HCT116 (cell line): Measurements from ENCODE around the gene SLC10A7. TPM values are rescaled to one million over a fixed set of nuclear protein-coding genes. Genes with fewer than 3 reads are reported as not detected.

Source experiments
- ATAC-seq: fragments of 200-7000 bp; cut with Tn5 transposase; 2 replicates; pipeline ENCODE4 v1.9.1; 2020; ENCODE audit warnings: mild to moderate bottlenecking, moderate library complexity
- BruUV-seq: library from RNA; stranded (reverse); fragments of 400-500 nt; replicated peaks from 2 replicates; lab custom pipeline; 2021; lab: Mats Ljungman, UMichigan
- CTCF ChIA-PET: fragments of 300-600 bp; sonication (Branson Sonifier 250); formaldehyde crosslinking; loops from one replicate; lab custom pipeline; 2021; ENCODE audit warnings: antibody characterized with exemption; lab: Charles Lee
- POLR2A ChIA-PET: fragments of 300-600, 350-600 bp; sonication (Branson Sonifier 250); formaldehyde crosslinking; loops from one replicate; lab custom pipeline; 2021; ENCODE audit warnings: antibody characterized with exemption; lab: Charles Lee
- RAD21 ChIA-PET, 2 experiments: fragments of 300-600 bp; sonication (Branson Sonifier 250); formaldehyde crosslinking; loops; one replicate each; lab custom pipeline; 2023; ENCODE audit warnings: low total read pairs in 2 of 2; ENCODE audit not compliant: uncharacterized antibody in 2 of 2, unreplicated experiment in 2 of 2, low non-redundant PET in 1 of 2; lab: Charles Lee
- DNase-seq: peaks from one replicate; pipeline ENCODE4 v3.0.0-alpha.2; 2010; ENCODE audit warnings: low read depth, low spot score
- H2AFZ ChIP-seq: fragments of 200-600 bp; shearing (Covaris generic), sonication (generic); 2 replicates; pipeline ENCODE4 v1.6.1; 2017; ENCODE audit warnings: low read depth, mixed run types, mixed read lengths, antibody characterized with exemption, low read length; ENCODE audit not compliant: poor library complexity, severe bottlenecking
- H3K27ac ChIP-seq: 2 replicates; pipeline ENCODE4 v1.5.1; 2012; ENCODE audit warnings: low read depth, low read length
- H3K27me3 ChIP-seq: fragments of 200-600 bp; sonication (generic); 2 replicates; pipeline ENCODE4 v1.6.1; 2016; ENCODE audit warnings: mixed run types, low read length, mixed read lengths; ENCODE audit not compliant: insufficient read depth
- H3K36me3 ChIP-seq, 2 experiments: fragments of 200-500 bp in 1 of 2; fragments of 200-600 bp in 1 of 2; sonication (Bioruptor generic) in 1 of 2; sonication (generic) in 1 of 2; 2 replicates each; pipeline versions ENCODE4 v1.5.1 to v1.6.1; 2014 to 2016; ENCODE audit warnings: low read length in 2 of 2, inconsistent platforms in 1 of 2, mixed read lengths in 1 of 2, mixed run types in 1 of 2; ENCODE audit not compliant: insufficient read depth in 2 of 2, control insufficient read depth in 1 of 2
- H3K4me1 ChIP-seq, 2 experiments: fragments of 200-600 bp in 1 of 2; sonication (generic) in 1 of 2; 2 replicates each; pipeline versions ENCODE4 v1.5.1 to v1.6.1; 2012 to 2017; ENCODE audit warnings: low read length in 2 of 2, inconsistent platforms in 1 of 2, mild to moderate bottlenecking in 1 of 2, mixed read lengths in 1 of 2, mixed run types in 1 of 2, moderate library complexity in 1 of 2; ENCODE audit not compliant: insufficient read depth in 2 of 2, control insufficient read depth in 1 of 2
- H3K4me2 ChIP-seq: fragments of 200-600 bp; sonication (generic); 2 replicates; pipeline ENCODE4 v1.6.1; 2017; ENCODE audit warnings: mixed run types, low read length, mixed read lengths
- H3K4me3 ChIP-seq, 2 experiments: fragments of 200-600 bp in 1 of 2; sonication (generic) in 1 of 2; replicated peaks in 1 of 2; 2 replicates each; pipeline ENCODE4 v1.5.1; 2011 to 2016; ENCODE audit warnings: low read length in 2 of 2, control low read depth in 1 of 2, low read depth in 1 of 2, mild to moderate bottlenecking in 1 of 2, mixed read lengths in 1 of 2, mixed run types in 1 of 2
- H3K79me2 ChIP-seq: fragments of 200-600 bp; sonication (generic); 2 replicates; pipeline ENCODE4 v1.6.1; 2017; ENCODE audit warnings: mild to moderate bottlenecking, mixed run types, low read length, moderate library complexity, mixed read lengths; ENCODE audit not compliant: insufficient read depth
- H3K9ac ChIP-seq: fragments of 200-600 bp; sonication (generic); 2 replicates; pipeline ENCODE4 v1.6.1; 2016; ENCODE audit warnings: low read length, mixed read lengths
- H3K9me2 ChIP-seq: fragments of 200-600 bp; sonication (generic), shearing (Covaris generic); 2 replicates; pipeline ENCODE4 v1.6.1; 2017; ENCODE audit warnings: mixed run types, mild to moderate bottlenecking, moderate library complexity; ENCODE audit not compliant: insufficient read depth
- H3K9me3 ChIP-seq, 2 experiments: fragments of 200-500 bp in 1 of 2; fragments of 200-600 bp in 1 of 2; sonication (Bioruptor generic) in 1 of 2; sonication (generic) in 1 of 2; 2 replicates each; pipeline ENCODE4 v1.6.1; 2014 to 2017; ENCODE audit warnings: low read length in 2 of 2, mixed read lengths in 2 of 2, inconsistent platforms in 1 of 2, low read depth in 1 of 2, mild to moderate bottlenecking in 1 of 2, mixed run types in 1 of 2, moderate library complexity in 1 of 2; ENCODE audit not compliant: control insufficient read depth in 1 of 2, insufficient read depth in 1 of 2
- H4K20me1 ChIP-seq: fragments of 200-600 bp; sonication (generic), shearing (Covaris generic); 2 replicates; pipeline ENCODE4 v1.6.1; 2017; ENCODE audit warnings: mixed run types, mild to moderate bottlenecking, moderate library complexity; ENCODE audit not compliant: insufficient read depth
- CEBPB ChIP-seq: IDR thresholded peaks from 2 replicates; pipeline ENCODE4 v1.6.1; 2012; ENCODE audit warnings: low read depth
- CTCF ChIP-seq, 3 experiments: fragments of 200-600 bp in 1 of 3; sonication (generic) in 1 of 3; IDR thresholded peaks in 2 of 3; conservative IDR thresholded peaks in 1 of 3; 2 replicates each; pipeline ENCODE4 v1.5.1; 2012 to 2017; ENCODE audit warnings: low read depth in 2 of 3, low read length in 2 of 3, antibody characterized with exemption in 1 of 3, borderline replicate concordance in 1 of 3, control low read depth in 1 of 3, mild to moderate bottlenecking in 1 of 3, mixed read lengths in 1 of 3, mixed run types in 1 of 3, moderate library complexity in 1 of 3; ENCODE audit not compliant: insufficient read depth in 1 of 3
- EGR1 ChIP-seq: IDR thresholded peaks from 2 replicates; pipeline ENCODE4 v1.6.1; 2012; ENCODE audit warnings: low read depth
- EZH2phosphoT487 ChIP-seq: fragments of 200-600 bp; IDR thresholded peaks from 2 replicates; pipeline ENCODE4 v1.6.1; 2018; ENCODE audit warnings: antibody characterized with exemption, borderline replicate concordance
- POLR2A ChIP-seq: IDR thresholded peaks from 2 replicates; pipeline ENCODE4 v1.7.0; 2011; ENCODE audit warnings: borderline replicate concordance; ENCODE audit not compliant: insufficient read depth, insufficient read length; ENCODE audit errors: extremely low read depth
- POLR2AphosphoS5 ChIP-seq: IDR thresholded peaks from 2 replicates; pipeline ENCODE4 v1.6.1; 2011; ENCODE audit warnings: mild to moderate bottlenecking, low read depth, low read length, moderate library complexity
- RAD21 ChIP-seq: IDR thresholded peaks from 2 replicates; pipeline ENCODE4 v1.6.1; 2012; ENCODE audit warnings: low read depth, mild to moderate bottlenecking
- SIN3A ChIP-seq: IDR thresholded peaks from 2 replicates; pipeline ENCODE4 v1.6.1; 2012; ENCODE audit warnings: low read depth
- ZFX ChIP-seq: fragments of 450-650 bp; IDR thresholded peaks from 2 replicates; pipeline ENCODE4 v1.6.1; 2017
- intact Hi-C: fragments of 100-400 bp; cut with micrococcal nuclease; formaldehyde crosslinking; loops from 2 replicates; pipeline ENCODE4 v1.10.0; 2022
- total RNA-seq: library from RNA; stranded (reverse); gene quantifications from one replicate; pipeline ENCODE4 v1.2.1, GENCODE V29; 2021; ENCODE audit not compliant: unreplicated experiment
- TF ChIP-seq, protein P1 (sequence below): IDR thresholded peaks from 2 replicates; pipeline ENCODE4 v1.6.1; 2012; ENCODE audit warnings: low read depth

Gene SLC10A7
- total RNA-seq, 1 experiment from 2014 or later, result 5.5 TPM

GRCh38 chr4:146524663-146525062 is 2.9 kb upstream of the SLC10A7 start (continued):
- TF ChIP-seq CEBPB (no peak), POLR2A (no peak), ZFX (no peak)

DNA sequence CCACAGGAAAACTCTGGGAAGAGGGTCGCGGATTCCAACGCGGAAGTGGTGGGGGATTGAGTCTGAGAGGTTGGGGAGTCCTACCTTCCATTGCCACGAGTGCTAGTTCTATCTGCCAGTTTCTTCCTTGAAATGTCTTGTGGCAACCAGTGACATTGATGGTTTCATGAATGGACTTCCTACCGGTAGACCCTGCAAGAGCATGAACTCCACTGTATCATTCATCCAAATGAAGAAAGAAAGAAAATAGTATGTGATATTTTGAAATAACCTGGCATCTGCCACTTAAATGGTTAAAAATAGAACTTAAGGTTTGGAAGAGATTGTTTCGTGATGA is 1.1 kb upstream of the SLC10A7 start:
- Histone ChIP-seq H3K4me2 (peak overlapping the region; percentile 99), H3K79me2 (no peaks in the 10 kb centered on the region), H3K4me3 (peak overlapping the region; percentile 83 to 85), H3K9me3 (no peaks in the 10 kb centered on the region), H3K9ac (peak overlapping the region; percentile 75), H2AFZ (peak overlapping the region; percentile 99), H3K27ac (peak overlapping the region; percentile 51; the same call in 1 of the 2 replicates), H3K9me2 (no peaks in the 10 kb centered on the region), H3K27me3 (no peaks in the 10 kb centered on the region), H4K20me1 (no peaks in the 10 kb centered on the region), H3K4me1 (peaks cover 0 to 7% of the 10 kb centered on the region in 2 experiments; a peak in 2 of 4 replicates), H3K36me3 (no peaks in the 10 kb centered on the region)
- ChIA-PET RAD21 (no interaction called here), CTCF (no interaction called here), POLR2A (no interaction called here)
- TF ChIP-seq POLR2AphosphoS5 (no peak), CTCF (IDR thresholded peaks at IDR 0.05 in 2 of 3, conservative IDR thresholded peaks at IDR 0.05 in 1 of 3; ENCODE audit: borderline replicate concordance in 1 of 3, insufficient read depth in 1 of 3, low read depth in 2 of 3, low read length in 2 of 3) (no peak), RAD21 (no peak), EZH2phosphoT487 (no peak), EGR1 (no peak), SIN3A (no peak)
- TF ChIP-seq, protein P1, sequence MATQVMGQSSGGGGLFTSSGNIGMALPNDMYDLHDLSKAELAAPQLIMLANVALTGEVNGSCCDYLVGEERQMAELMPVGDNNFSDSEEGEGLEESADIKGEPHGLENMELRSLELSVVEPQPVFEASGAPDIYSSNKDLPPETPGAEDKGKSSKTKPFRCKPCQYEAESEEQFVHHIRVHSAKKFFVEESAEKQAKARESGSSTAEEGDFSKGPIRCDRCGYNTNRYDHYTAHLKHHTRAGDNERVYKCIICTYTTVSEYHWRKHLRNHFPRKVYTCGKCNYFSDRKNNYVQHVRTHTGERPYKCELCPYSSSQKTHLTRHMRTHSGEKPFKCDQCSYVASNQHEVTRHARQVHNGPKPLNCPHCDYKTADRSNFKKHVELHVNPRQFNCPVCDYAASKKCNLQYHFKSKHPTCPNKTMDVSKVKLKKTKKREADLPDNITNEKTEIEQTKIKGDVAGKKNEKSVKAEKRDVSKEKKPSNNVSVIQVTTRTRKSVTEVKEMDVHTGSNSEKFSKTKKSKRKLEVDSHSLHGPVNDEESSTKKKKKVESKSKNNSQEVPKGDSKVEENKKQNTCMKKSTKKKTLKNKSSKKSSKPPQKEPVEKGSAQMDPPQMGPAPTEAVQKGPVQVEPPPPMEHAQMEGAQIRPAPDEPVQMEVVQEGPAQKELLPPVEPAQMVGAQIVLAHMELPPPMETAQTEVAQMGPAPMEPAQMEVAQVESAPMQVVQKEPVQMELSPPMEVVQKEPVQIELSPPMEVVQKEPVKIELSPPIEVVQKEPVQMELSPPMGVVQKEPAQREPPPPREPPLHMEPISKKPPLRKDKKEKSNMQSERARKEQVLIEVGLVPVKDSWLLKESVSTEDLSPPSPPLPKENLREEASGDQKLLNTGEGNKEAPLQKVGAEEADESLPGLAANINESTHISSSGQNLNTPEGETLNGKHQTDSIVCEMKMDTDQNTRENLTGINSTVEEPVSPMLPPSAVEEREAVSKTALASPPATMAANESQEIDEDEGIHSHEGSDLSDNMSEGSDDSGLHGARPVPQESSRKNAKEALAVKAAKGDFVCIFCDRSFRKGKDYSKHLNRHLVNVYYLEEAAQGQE, result no peak
- BruUV-seq, result no TSS peak
- intact Hi-C loops, result loop anchor here (5.0 kb wide), 1 partner anchor 181 kb away; no protein-coding TSS in a partner anchor
- ATAC-seq, result peak; percentile 14
- DNase-seq, result no peak
